ENCODE measurements around the gene RBM4. TPM values are rescaled to one million over a fixed set of nuclear protein-coding genes. Genes with fewer than 3 reads are reported as not detected.

Gene RBM4
- total and polyA plus RNA-seq, 7 experiments from 2014 or later, result 139 to 284 (median 211) TPM

DNA sequence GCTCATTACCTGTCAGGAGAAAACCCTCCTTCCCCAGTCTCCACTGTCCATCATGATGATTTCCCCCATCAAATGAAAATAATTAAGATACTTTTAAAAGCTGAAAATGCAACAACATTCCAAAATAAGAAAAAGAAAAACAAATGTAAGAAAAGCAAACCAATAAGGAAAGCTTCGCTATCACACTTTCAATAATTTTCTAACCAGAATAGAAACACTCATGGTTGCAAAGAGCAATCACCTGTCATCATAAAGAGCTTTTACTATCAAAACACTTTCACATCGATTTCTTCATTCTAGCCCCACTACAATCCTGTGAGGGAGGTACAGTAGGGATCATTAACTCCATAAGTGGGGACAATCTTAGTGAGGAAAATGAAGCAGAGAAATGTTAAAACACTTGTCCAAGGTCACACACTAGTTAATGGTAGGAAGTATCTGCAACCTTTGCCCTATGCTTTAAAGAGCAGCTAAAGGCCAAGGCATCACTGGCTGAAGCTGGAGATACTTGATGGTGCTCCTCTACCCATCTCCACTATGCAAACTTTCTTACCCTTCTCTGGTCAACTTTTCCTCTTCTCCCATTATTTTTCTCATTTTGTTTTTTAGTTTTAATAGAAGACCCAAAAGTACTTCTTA lies 36.6 kb downstream of the RBM4 start:
- H3K36me3 Mint-ChIP-seq, result peaks cover 0 to 15% (median 0%) of the 10 kb centered on the region in 5 donors
- H3K4me1 ChIP-seq (ENCODE audit: control insufficient read depth in 2 of 2, insufficient read depth in 2 of 2, low read length in 2 of 2), result peaks cover 23 to 31% of the 10 kb centered on the region in 2 donors
- H3K27ac Mint-ChIP-seq, result peak overlapping the region in 7 of 9 donors; percentile 9 to 74 (median 32)
- H3K4me3 Mint-ChIP-seq, result peak overlapping the region in 8 of 10 donors; percentile 2 to 95 (median 41)
- ChIA-PET CTCF (interaction anchor here (0.7 to 1.4 kb wide), 4 partner anchors 17 to 206 kb away, joined by 3 to 5 read pairs (median 3); no protein-coding TSS in a partner anchor), POLR2A (interaction anchor here (0.7 to 1.0 kb wide), 5 partner anchors 12 to 56 kb away, joined by 3 to 6 read pairs (median 4); partner anchors contain the start of gene RBM4)
- no peaks in the 10 kb centered on the region for H3K27me3 ChIP-seq (ENCODE audit: control insufficient read depth in 2 of 2, insufficient read depth in 2 of 2, low read length in 2 of 2)
- H3K9me3 ChIP-seq (ENCODE audit: control insufficient read depth in 2 of 3, low read length in 3 of 3), result no peaks in the 10 kb centered on the region
- H3K27me3 Mint-ChIP-seq, result no peaks in the 10 kb centered on the region
- no peak overlapping the region for H3K4me3 ChIP-seq (ENCODE audit: low read length)
- ATAC-seq (no peak), DNase-seq (no peak)
- H3K27ac ChIP-seq (ENCODE audit: low read depth, low read length), result no peak overlapping the region
- intact Hi-C loops (cut with micrococcal nuclease), result loop anchor here in 1 of 2 donors (5.0 kb wide), 2 partner anchors 253 to 807 kb away; partner anchors contain the start of genes AIP and NPAS4
- H3K4me1 Mint-ChIP-seq, result peaks cover 23 to 66% (median 45%) of the 10 kb centered on the region in 7 donors
- H3K36me3 ChIP-seq (ENCODE audit: control insufficient read depth in 2 of 3, insufficient read depth in 3 of 3, low read length in 3 of 3), result peaks cover 0 to 9% (median 0%) of the 10 kb centered on the region in 3 experiments
- no peaks in the 10 kb centered on the region for H3K9me3 Mint-ChIP-seq

DNA sequence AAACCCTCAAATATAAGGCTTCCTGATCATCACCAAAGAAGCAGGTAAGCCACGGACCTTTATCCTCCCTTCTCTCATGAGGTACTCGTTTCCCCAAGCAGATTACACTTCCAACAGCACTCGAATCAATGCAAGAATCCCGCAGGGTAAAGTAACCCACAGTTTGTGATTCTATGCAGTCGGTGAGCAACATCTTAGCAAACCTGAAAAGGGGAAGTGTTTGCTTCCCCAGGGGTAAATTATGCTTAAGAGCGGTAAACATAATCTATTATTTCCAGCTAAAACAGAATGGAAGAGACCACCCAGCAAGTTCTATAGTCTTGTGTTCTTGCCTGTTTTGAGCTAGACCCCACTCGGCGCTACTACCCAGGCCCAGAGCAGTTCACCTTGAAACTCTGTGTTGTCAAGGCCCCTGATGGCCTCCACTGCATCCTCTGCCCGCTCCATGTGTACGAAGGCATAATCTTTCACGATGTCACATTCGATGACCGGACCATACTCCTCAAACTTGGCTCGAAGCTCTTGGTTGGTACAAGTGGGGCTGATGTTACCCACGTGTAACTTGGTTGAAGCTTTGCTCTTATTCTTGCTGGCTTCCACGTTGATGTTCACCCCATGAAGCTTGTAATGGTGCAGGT lies 37.9 kb downstream of the RBM4 start:
- intact Hi-C loops (cut with micrococcal nuclease), result loop anchor here in 1 of 2 donors (2.0 to 5.0 kb wide), 3 partner anchors 238 to 806 kb away; partner anchors contain the start of genes AIP, MRPL11 and NPAS4
- no peaks in the 10 kb centered on the region for H3K9me3 ChIP-seq (ENCODE audit: control insufficient read depth in 2 of 3, low read length in 3 of 3)
- CTCF ChIA-PET, result interaction anchor here (1.4 to 6.0 kb wide), 5 partner anchors 10 to 268 kb away, joined by 3 to 137 read pairs (median 15); partner anchors contain the start of gene RBM14
- ATAC-seq (no peak), DNase-seq (no peak)
- Mint-ChIP-seq H3K27ac (peak overlapping the region; percentile 94 to 100 (median 99)), H3K27me3 (no peaks in the 10 kb centered on the region), H3K9me3 (no peaks in the 10 kb centered on the region), H3K4me1 (peaks cover 21 to 53% (median 40%) of the 10 kb centered on the region in 7 donors), H3K36me3 (peaks cover 0 to 13% (median 0%) of the 10 kb centered on the region in 5 donors), H3K4me3 (peak overlapping the region; percentile 87 to 98 (median 96))
- peak overlapping the region; percentile 95 for H3K27ac ChIP-seq (ENCODE audit: low read depth, low read length)
- POLR2A ChIA-PET, result interaction anchor here (1.0 to 4.1 kb wide), 13 partner anchors 11 to 255 kb away, joined by 3 to 68 read pairs (median 12); partner anchors contain the start of genes ACTN3, CCDC87, CCS and CTSF
- H3K36me3 ChIP-seq (ENCODE audit: control insufficient read depth in 2 of 3, insufficient read depth in 3 of 3, low read length in 3 of 3), result no peaks in the 10 kb centered on the region
- peak overlapping the region; percentile 100 for H3K4me3 ChIP-seq (ENCODE audit: low read length)
- H3K27me3 ChIP-seq (ENCODE audit: control insufficient read depth in 2 of 2, insufficient read depth in 2 of 2, low read length in 2 of 2), result no peaks in the 10 kb centered on the region
- peaks cover 23 to 31% of the 10 kb centered on the region in 2 donors for H3K4me1 ChIP-seq (ENCODE audit: control insufficient read depth in 2 of 2, insufficient read depth in 2 of 2, low read length in 2 of 2)

DNA sequence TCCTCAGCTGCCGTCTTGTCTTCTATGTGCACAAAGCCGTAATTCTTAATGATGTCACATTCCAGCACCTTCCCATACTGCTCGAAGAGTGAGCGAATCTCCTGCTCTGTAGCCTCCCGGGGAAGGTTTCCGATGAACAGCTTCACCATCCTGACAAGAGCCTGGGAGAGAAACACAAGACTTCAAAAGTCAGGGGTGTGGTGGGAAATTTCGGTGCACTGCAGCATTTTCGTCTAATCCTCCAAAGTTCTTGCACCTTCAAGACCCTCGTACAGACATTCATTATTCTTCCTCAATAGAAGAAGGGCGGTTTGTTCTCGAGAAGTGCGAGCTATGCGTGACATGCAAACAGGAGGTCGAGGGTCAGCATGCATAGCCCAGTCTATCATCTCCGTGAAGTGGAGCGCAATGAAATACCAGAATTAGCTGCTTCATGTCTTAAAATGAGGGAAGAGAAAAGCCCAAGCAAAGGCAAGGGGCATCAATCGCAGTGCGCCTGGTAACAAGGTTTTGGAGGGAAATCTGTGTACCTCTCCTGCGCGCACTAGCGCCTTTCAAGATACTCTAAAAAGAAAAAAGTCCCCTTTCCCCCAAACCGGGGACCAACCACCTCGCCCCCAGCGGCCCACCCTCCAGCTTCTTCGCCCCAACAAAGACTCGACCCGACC lies 38.6 kb downstream of the RBM4 start:
- Histone ChIP-seq H3K9me3 (ENCODE audit: control insufficient read depth in 2 of 3, low read length in 3 of 3) (no peaks in the 10 kb centered on the region), H3K27ac (ENCODE audit: low read depth, low read length) (peak overlapping the region; percentile 95), H3K4me3 (ENCODE audit: low read length) (peak overlapping the region; percentile 100), H3K27me3 (ENCODE audit: control insufficient read depth in 2 of 2, insufficient read depth in 2 of 2, low read length in 2 of 2) (no peaks in the 10 kb centered on the region), H3K36me3 (ENCODE audit: control insufficient read depth in 2 of 3, insufficient read depth in 3 of 3, low read length in 3 of 3) (no peaks in the 10 kb centered on the region), H3K4me1 (ENCODE audit: control insufficient read depth in 2 of 2, insufficient read depth in 2 of 2, low read length in 2 of 2) (peaks cover 23 to 31% of the 10 kb centered on the region in 2 donors)
- no peaks in the 10 kb centered on the region for H3K27me3 Mint-ChIP-seq
- peaks cover 21 to 52% (median 40%) of the 10 kb centered on the region in 7 donors for H3K4me1 Mint-ChIP-seq
- ChIA-PET CTCF (interaction anchor here (1.0 to 6.0 kb wide), 12 partner anchors 11 to 269 kb away, joined by 3 to 137 read pairs (median 10); partner anchors contain the start of genes CTSF, DPP3, NPAS4 and RBM14), POLR2A (interaction anchor here (0.6 to 4.1 kb wide), 28 partner anchors 11 to 1403 kb away, joined by 3 to 68 read pairs (median 6); partner anchors contain the start of genes ACTN3, BBS1, BRMS1 and CCDC87)
- H3K9me3 Mint-ChIP-seq, result no peaks in the 10 kb centered on the region
- DNase-seq, result no peak
- no peak for ATAC-seq
- H3K4me3 Mint-ChIP-seq, result peak overlapping the region; percentile 87 to 98 (median 96)
- intact Hi-C loops (cut with micrococcal nuclease), result loop anchor here (1.0 to 5.0 kb wide), 8 partner anchors 39 to 805 kb away; partner anchors contain the start of genes ACTN3 (in 2 of the 2), RBM14 (in 2 of the 2), RBM4 (in 2 of the 2) and ZDHHC24 (in 2 of the 2)
- H3K36me3 Mint-ChIP-seq, result peaks cover 0 to 13% (median 0%) of the 10 kb centered on the region in 5 donors
- peak overlapping the region; percentile 94 to 100 (median 99) for H3K27ac Mint-ChIP-seq

DNA sequence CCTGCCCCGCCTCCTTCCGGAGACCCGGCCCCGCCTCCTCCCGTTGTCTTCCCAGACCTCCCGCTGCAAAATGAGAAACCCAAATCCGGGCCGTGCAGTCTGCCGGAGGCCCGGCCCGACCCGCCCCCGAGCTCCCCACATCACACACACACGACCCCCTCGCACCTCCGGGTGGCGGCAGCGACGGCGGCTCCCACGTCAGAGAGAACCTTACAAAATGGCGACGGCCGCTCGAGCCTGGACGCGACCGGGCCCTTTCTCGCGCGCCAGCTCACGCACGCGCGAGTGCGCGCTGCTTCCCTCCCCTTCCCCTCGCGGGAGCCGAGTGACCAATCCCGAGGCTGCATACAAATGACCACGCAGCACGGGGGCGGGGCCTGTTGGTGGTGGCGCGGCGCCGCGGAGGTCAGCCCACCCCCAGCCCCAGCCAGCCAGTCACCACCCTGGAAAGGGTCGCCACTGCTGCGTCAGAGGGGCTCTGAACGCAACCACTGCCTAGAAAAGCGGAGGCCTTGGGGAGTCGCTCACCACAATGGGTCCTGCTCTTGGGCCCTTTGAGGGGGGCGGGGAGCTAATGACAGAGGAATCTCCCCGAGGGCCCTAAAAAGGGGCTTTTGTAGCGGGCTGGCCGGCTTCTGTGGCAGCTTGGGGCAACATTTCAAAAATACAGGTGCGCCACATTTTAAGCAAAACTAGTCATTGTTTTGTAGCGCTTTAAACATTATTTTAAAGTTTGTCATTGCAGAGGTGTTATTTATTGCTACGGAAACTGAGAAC lies 39.3 kb downstream of the RBM4 start, which contains the start of gene RBM4B:
TSS of gene RBM4B (minus strand) at position 289 of the 777 bp plus-strand sequence. CDS start 808 bp downstream, outside the sequence.
- ChIA-PET CTCF (interaction anchor here (0.6 to 6.0 kb wide), 26 partner anchors 11 to 753 kb away, joined by 3 to 137 read pairs (median 4); partner anchors contain the start of genes CCDC87, CCS, CTSF and DPP3), POLR2A (interaction anchor here (0.6 to 4.1 kb wide), 34 partner anchors 12 to 1404 kb away, joined by 3 to 68 read pairs (median 6); partner anchors contain the start of genes ACTN3, BBS1, BRMS1 and CCDC87)
- no peaks in the 10 kb centered on the region for H3K27me3 Mint-ChIP-seq
- H3K27ac Mint-ChIP-seq, result peak within 1 kb of the TSS; percentile 94 to 100 (median 99)
- Histone ChIP-seq H3K27ac (ENCODE audit: low read depth, low read length) (peak within 1 kb of the TSS; percentile 95), H3K4me3 (ENCODE audit: low read length) (peak within 1 kb of the TSS; percentile 100), H3K36me3 (ENCODE audit: control insufficient read depth in 2 of 3, insufficient read depth in 3 of 3, low read length in 3 of 3) (no peaks in the 10 kb centered on the region), H3K4me1 (ENCODE audit: control insufficient read depth in 2 of 2, insufficient read depth in 2 of 2, low read length in 2 of 2) (peaks cover 23 to 31% of the 10 kb centered on the region in 2 donors), H3K9me3 (ENCODE audit: control insufficient read depth in 2 of 3, low read length in 3 of 3) (no peaks in the 10 kb centered on the region), H3K27me3 (ENCODE audit: control insufficient read depth in 2 of 2, insufficient read depth in 2 of 2, low read length in 2 of 2) (no peaks in the 10 kb centered on the region)
- peak within 1 kb of the TSS; percentile 87 to 98 (median 96) for H3K4me3 Mint-ChIP-seq
- DNase-seq (peak; percentile 89 to 96 (median 94)), ATAC-seq (peak; percentile 94)
- H3K9me3 Mint-ChIP-seq, result no peaks in the 10 kb centered on the region
- H3K4me1 Mint-ChIP-seq, result peaks cover 21 to 49% (median 37%) of the 10 kb centered on the region in 7 donors
- intact Hi-C loops (cut with micrococcal nuclease), result loop anchor here (1.0 to 5.0 kb wide), 15 partner anchors 39 to 805 kb away; partner anchors contain the start of genes ACTN3 (in 2 of the 2), CCDC87 (in 2 of the 2), CCS (in 2 of the 2) and NPAS4 (in 2 of the 2)
- H3K36me3 Mint-ChIP-seq, result peaks cover 0 to 13% (median 0%) of the 10 kb centered on the region in 5 donors

DNA sequence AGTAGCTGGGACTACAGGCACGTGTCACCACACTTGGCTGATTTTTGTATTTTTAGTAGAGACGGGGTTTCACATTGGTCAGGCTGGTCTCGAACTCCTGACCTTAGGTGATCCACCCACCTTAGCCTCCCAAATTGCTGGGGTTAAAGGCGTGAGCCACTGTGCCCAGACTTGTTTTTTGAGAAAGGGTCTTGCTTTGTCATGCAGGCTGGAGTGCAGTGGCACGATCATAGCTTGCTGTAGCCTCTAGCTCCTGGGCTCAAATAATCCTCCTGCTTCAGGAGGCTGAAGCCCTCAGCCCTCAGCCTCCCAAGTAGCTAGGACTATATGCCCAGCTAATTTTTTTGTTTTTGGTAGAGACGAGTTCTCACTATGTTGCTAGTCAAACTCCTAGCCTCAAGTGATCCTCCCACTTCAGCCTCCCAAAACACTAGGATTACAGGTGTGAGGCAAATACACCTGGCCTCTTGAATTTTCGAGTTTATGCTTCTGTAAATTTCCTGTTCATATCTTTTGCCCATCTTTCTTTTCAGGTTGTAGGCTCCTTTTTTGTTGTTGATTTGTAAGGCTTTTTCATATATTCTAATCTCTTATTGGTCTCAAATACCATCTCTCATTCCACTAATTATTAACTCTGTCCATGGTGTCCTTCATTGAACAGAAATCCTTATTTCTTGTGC lies 42.6 kb downstream of the RBM4 start:
- no peak overlapping the region for H3K27ac Mint-ChIP-seq
- peaks cover 0 to 6% (median 0%) of the 10 kb centered on the region in 5 donors for H3K36me3 Mint-ChIP-seq
- intact Hi-C loops (cut with micrococcal nuclease), result no loop called here
- Histone ChIP-seq H3K27ac (ENCODE audit: low read depth, low read length) (no peak overlapping the region), H3K4me1 (ENCODE audit: control insufficient read depth in 2 of 2, insufficient read depth in 2 of 2, low read length in 2 of 2) (peaks cover 9 to 14% of the 10 kb centered on the region in 2 donors), H3K9me3 (ENCODE audit: control insufficient read depth in 2 of 3, low read length in 3 of 3) (no peaks in the 10 kb centered on the region), H3K36me3 (ENCODE audit: control insufficient read depth in 2 of 3, insufficient read depth in 3 of 3, low read length in 3 of 3) (no peaks in the 10 kb centered on the region), H3K4me3 (ENCODE audit: low read length) (no peak overlapping the region), H3K27me3 (ENCODE audit: control insufficient read depth in 2 of 2, insufficient read depth in 2 of 2, low read length in 2 of 2) (no peaks in the 10 kb centered on the region)
- peaks cover 6 to 22% (median 16%) of the 10 kb centered on the region in 7 donors for H3K4me1 Mint-ChIP-seq
- H3K9me3 Mint-ChIP-seq, result no peaks in the 10 kb centered on the region
- CTCF ChIA-PET, result interaction anchor here (0.5 to 6.0 kb wide), 5 partner anchors 103 to 1626 kb away, joined by 3 to 137 read pairs (median 4); partner anchors contain the start of gene ACTN3
- DNase-seq, result no peak
- H3K27me3 Mint-ChIP-seq, result no peaks in the 10 kb centered on the region
- no peak overlapping the region for H3K4me3 Mint-ChIP-seq
- POLR2A ChIA-PET, result interaction anchor here (0.6 to 1.4 kb wide), 2 partner anchors 23 to 104 kb away, joined by 3 read pairs; no protein-coding TSS in a partner anchor
- no peak for ATAC-seq
